ENCODE measurements around the gene EPGN. TPM values are rescaled to one million over a fixed set of nuclear protein-coding genes. Genes with fewer than 3 reads are reported as not detected.
"Not testable (repeated sequence)": the region's sequence is repeated elsewhere in the genome, so short reads cannot be mapped to it uniquely, and the experiment has no call there.

EPGN gene
- polyA plus RNA-seq, 3 donors, result 0.95 to 1.6 (median 1.0) TPM

DNA sequence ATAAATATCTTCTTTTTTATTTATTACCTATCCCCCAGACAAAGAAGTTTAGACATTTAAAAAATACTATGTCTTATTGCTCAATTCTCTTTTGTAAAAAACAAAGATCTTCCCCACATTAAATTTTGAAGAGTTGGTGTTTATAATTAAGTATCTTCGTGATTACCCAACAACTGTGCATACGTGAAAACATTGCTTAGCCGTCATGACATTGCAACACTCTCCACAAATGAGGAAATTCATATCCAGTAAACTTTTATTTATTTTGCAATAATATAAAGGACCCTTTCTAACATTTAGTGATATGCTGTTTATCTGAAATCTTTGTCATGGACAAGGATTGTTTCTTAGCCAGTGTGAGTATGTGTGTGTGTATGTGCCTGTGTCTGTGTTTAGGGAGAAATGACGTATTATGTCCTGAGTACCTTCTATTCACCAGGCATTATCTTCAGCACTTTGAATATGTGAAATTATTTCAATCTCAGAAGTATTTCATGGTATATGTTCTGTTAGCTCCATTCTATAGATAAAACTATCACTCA, 30.6 kb downstream of the EPGN start:
- DNase-seq, result no peak

DNA sequence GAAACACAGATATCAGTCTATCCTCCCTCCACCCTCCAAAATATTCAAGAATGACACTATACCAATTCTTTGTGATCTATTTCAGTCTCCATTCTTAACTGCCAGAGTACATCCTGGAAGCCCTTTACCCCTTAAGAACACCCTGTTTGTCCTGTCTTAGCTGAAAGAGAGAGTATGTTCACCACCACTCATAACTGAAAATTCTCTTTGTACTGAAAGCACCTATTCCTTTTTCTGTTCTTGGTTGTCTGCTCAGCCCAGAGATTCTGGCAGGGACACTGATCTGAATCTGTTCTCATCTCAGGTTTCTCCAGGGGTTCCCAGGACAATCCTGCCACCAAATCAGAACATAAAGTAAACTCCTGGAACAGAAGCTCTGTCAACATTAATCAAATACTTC, 31.2 kb downstream of the EPGN start:
- no peak for DNase-seq

DNA sequence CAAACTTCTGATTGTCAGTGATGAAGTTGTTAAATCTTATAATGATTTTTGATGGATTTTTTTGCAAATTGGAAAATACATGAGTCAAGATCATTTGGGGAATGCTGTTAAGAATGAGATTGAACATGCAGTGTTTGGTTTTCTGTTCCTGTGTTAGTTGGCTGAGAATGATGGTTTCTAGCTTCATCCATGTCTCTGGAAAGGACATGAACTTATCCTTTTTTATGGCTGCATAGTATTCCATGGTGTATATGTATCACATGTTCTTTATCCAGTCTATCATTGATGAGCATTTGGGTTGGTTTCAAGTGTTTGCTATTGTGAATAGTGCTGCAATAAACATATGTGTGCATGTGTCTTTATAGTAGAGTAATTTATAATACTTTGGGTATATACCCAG, 32.2 kb downstream of the EPGN start:
- not testable (repeated sequence) for DNase-seq

DNA sequence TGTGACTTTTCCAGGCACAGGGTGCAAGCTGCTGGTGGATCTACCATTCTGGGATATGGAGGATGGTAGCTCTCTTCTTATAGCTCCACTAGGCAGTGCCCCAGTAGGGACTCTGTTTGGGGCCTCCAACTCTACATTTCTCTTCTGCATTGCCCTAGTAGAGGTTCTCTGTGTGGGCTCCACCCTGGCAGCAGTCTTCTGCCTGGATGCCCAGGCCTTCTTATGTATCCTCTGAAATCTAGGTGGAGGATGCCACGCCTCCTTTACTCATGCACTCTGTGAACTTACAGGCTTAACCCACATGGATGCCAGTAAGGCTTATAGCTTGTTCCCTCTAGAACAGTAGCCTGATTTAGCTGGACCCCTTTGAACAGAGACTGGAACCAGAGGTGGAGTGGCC, 35.8 kb downstream of the EPGN start:
- no peak for DNase-seq

GRCh38 chr4:74353858-74354257, 45.6 kb downstream of the EPGN start:
- no peak for DNase-seq

DNA sequence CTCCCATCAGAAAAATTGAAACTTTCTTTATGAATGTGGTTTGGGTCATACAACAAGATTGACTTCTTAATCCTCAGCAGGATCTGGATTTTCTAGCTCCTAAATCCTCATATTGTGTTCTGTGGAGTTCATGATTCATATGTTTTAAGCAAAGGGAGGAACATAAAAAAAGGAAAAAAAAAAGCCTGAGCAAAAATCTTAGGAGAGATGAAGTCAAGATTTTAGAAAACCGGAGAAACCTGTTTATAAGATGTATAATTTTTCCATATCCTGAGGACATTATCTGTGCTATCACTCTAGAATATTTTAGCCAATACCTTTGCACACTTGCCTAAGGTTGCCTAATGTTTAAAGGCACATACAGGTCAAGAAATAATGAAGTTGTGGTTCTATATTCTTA, 49.7 kb downstream of the EPGN start:
- DNase-seq, result no peak

DNA sequence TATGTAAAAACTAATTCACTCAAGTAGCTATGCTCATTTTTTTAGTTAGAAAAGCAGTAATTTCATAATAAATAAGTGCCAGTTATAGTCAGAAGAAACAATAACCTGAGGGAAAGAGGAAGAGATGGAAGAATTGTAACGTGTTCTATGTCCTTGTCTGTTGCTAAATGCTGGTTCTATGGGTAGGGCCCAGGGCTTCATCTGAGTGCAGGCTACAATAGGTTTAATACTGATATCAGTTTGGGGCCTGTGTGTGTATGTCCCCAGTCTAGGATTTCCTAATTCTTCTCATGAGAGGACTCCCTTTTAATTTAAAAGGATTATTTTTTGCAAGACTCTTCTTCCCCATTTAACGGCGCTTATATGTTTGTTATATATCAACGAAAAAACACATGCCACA, 53.4 kb downstream of the EPGN start:
- DNase-seq, result no peak

DNA sequence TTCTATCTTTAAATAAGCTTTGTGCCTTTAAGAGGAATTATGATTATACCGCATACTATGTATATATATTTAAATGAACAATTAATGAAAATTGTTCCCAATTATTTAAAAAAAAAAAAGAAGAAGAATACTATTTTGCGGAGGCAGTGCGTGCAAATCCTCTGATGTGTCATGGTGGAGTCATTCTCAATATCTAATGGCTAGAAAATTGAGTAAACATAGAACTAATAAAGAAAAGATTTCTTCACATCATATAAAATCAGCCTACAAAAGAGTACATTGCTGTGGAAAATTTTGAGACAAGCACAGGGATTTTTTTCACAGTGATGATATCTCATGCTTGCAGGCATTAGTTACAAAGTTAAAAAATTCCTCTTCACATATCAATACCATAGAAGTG, 54.1 kb downstream of the EPGN start:
- no peak for DNase-seq

DNA sequence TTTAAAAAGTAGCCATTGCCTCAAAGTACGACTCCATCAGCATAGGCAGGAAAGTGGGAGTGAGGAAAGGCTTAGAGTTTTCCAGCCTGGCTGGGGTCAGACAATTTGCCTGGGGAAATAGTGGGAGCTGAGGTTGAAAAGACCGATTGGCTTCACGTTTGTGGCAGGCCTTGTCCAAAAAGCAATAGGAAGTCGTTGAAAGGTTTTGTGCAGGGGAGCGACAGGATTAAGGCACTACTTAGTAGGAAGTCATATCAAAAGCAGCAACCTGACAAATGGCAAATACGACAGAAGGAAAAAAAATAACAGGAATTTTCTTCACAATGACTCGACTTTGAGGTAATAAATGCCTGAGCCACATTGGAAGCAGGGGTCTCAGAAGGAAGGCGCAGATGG, 56.0 kb downstream of the EPGN start:
- DNase-seq, result no peak

GRCh38 chr4:74364652-74365491, 56.6 kb downstream of the EPGN start, which contains the start of gene EREG:
Gene EREG, plus strand, starts transcription at chr4:74365145. Its CDS starts 164 bp downstream, at chr4:74365309.
- no peak for DNase-seq

DNA sequence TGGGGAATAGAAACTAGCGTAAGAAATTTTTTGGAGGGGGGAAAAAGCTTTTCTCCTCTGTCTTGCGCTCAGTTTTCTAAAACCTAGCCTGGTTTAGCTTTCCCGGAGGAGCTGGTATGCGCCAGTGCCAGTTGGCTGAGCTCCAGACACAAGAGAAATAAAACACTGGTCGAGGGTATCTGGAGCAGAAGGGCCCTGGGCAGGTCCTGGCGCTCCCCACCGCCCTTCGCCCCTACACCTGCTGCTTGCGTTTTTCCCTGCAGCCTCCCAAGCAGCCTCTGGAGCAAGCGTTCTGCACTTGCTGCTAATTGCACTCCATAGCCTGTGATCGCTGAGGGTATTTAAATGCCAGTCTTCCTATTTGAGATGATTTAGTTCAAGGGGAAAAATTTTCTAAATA, 57.5 kb downstream of the EPGN start:
- DNase-seq, result no peak

Other genes with a start within 250 kb of the EPGN start
- gene CXCL2, start 209.3 kb upstream of the EPGN start, polyA plus RNA-seq (ENCODE audit: insufficient read length in 3 of 3), result under 1 TPM; 0.18 to 0.52 (median 0.33) TPM
- gene MTHFD2L, start 150.4 kb upstream of the EPGN start, polyA plus RNA-seq (ENCODE audit: insufficient read length in 3 of 3), result 10 to 100 TPM; 18.8 to 24.7 (median 23.6) TPM
- under 1 TPM; 0.07 to 0.25 (median 0.19) TPM for gene EREG, start 56.7 kb downstream of the EPGN start, polyA plus RNA-seq (ENCODE audit: insufficient read length in 3 of 3)
- under 1 TPM in 1 of 3 donors, not detected in 2; 0.07 TPM for gene AREG, start 136.7 kb downstream of the EPGN start, polyA plus RNA-seq (ENCODE audit: insufficient read length in 3 of 3)